Choroid plexus epithelial cell (primary cell): ENCODE data around the gene LUZP1.

Source experiments
- DNase-seq: peaks from one replicate; pipeline ENCODE4 v3.0.0-alpha.2; 2010; ENCODE audit warnings: low read depth
- H3K4me3 ChIP-seq: 2 replicates; pipeline ENCODE4 v1.5.1; 2011; ENCODE audit warnings: low read depth, mild to moderate bottlenecking, control low read depth, low read length, moderate library complexity
- TF ChIP-seq, protein P1 (sequence below): conservative IDR thresholded peaks from 2 replicates; pipeline ENCODE4 v1.5.1; 2011; ENCODE audit warnings: low read depth, mild to moderate bottlenecking, control low read depth, inconsistent platforms, low read length, moderate library complexity

Gene LUZP1

GRCh38 chr1:23202263-23202749 lies 33.6 kb upstream of the LUZP1 start:
- peak; percentile 65 for DNase-seq
- TF ChIP-seq, protein P1, sequence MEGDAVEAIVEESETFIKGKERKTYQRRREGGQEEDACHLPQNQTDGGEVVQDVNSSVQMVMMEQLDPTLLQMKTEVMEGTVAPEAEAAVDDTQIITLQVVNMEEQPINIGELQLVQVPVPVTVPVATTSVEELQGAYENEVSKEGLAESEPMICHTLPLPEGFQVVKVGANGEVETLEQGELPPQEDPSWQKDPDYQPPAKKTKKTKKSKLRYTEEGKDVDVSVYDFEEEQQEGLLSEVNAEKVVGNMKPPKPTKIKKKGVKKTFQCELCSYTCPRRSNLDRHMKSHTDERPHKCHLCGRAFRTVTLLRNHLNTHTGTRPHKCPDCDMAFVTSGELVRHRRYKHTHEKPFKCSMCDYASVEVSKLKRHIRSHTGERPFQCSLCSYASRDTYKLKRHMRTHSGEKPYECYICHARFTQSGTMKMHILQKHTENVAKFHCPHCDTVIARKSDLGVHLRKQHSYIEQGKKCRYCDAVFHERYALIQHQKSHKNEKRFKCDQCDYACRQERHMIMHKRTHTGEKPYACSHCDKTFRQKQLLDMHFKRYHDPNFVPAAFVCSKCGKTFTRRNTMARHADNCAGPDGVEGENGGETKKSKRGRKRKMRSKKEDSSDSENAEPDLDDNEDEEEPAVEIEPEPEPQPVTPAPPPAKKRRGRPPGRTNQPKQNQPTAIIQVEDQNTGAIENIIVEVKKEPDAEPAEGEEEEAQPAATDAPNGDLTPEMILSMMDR: no peak
- no peak overlapping the region for H3K4me3 ChIP-seq

GRCh38 chr1:23200883-23201282 lies 32.2 kb upstream of the LUZP1 start:
- TF ChIP-seq, protein P1: no peak
- peak; percentile 31 for DNase-seq
- H3K4me3 ChIP-seq: no peak overlapping the region

DNA sequence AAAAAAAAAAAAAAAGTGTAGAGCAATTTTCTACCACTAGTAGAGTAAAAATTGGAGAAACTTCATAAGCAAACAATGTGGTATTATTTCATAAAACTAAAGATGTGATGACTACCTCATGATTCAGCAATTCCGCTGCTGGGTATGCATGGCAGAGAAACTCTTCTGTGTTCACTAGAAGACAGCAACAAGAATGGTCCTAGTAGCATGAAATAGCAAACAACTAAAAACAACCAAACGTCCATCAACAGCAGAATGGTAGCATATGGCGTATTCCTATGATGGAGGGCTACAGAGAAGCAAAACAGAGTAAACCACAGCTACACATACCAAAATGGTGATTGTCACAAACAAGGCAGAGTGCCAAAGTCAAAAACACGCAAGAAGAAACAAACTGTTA lies 29.7 kb upstream of the LUZP1 start:
- DNase-seq: peak; percentile 94
- no peak overlapping the region for H3K4me3 ChIP-seq
- TF ChIP-seq, protein P1: peak; percentile 13

DNA sequence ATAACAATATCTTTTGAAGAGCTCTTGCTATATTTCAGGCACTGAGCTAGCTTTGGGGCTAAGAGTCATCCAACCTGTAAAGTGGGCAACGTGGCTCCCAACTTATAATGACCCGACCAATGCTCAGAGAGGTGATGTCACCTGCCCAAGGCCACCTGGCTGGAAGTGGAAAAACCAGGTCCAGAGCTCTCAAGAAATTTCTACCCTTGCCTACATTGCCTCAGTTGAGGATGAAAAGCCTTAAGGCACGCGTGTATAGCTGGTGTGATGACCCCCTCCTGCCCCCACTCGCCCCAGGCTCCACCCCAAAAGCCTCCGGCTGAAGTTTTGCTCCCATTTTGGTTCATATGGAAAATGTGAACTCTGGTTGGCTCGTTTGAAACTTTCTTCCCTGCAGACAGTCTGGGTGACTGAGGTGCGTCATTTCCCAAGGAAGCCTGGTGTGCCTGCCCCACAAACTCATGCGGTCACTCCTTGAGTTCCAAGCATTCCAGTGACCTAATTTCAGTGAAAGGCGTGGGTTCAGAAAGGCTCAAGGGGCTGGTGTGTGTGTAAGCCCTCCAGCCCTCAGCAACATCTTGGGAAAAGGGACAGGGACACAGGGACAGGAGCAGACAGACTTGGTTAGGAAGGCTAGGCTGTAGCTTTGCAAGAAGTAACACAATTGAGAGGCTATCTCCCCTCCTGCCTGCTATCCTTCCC lies 28.1 kb upstream of the LUZP1 start:
- TF ChIP-seq, protein P1: no peak
- no peak overlapping the region for H3K4me3 ChIP-seq
- DNase-seq: peak; percentile 98

DNA sequence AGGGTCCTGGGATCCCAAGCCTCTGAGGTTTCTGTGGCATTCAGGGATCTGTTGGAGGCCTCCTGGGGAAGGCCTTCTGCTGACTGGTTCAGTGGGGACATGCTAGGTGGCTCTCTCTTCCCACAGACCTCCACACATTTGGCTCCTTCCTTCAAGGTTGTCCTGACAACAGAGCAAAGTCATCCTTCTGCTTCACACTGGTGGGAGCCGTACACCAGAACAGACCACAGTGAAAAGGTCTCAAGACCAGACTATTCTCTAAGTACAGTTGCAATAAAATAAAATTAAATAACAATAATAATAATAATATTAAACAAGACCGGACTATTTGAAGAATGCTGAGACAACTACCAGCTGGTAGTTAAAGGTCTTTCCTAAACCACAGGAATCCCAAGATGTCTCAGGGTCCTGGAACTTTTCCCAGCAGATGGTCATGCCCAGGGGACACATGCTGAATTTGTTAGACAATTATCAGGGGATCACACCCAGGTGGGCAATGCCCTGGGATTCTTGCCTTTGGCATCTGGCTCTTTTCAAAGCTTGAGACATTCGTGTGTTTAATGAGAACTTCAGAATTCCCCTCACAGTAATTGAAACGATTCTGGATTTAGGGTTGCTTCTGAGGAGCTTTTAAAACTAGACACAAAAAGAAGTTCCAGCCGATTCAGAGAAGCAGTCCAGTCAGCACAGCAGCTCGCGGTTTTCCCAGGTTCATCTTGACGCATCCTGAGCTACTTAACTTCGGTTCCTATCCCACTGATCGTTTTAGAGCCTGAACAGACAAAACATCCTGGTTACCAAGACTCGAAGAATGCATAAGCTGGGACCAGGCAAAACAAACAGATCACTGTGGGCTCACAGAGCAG lies 25.7 kb upstream of the LUZP1 start:
- TF ChIP-seq, protein P1: no peak
- peak; percentile 95 for DNase-seq
- no peak overlapping the region for H3K4me3 ChIP-seq

- TF ChIP-seq, protein P1: no peak
- no peak overlapping the region for H3K4me3 ChIP-seq
- no peak for DNase-seq
These were observed 24.9 kb upstream of the LUZP1 start for GRCh38 chr1:23193391-23194118.
